Loucy (cell line): ENCODE results near the gene FLVCR1.

ENCODE experiments used
- EZH2phosphoT487 ChIP-seq: fragments of 200-600 bp; IDR thresholded peaks from 2 replicates; pipeline ENCODE4 v1.6.1; 2018; ENCODE audit warnings: antibody characterized with exemption, mild to moderate bottlenecking, moderate library complexity, borderline replicate concordance
- TF ChIP-seq, protein P1 (sequence below): fragments of 200-600 bp; sonication (generic); conservative IDR thresholded peaks from 2 replicates; pipeline ENCODE4 v1.5.1; 2014; ENCODE audit warnings: mild to moderate bottlenecking, antibody characterized with exemption, low read length

DNA sequence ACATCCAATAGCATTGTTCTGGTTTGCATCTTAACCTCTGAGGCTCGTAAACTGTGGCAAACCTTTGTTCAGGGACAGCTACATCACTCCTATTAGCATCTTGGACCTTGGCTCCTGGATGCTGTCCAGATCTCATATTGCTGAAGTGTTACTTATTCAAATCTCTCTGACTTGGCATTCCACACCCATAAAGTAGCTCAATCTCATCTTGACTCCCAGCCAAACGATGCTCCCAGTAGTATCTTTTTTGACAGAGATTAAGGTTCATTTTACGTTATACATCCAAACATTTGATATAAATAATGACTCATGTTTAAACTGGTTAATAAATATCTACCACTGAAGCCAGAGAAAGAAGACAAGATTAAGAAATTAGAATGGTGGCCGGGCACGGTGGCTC lies 4.4 kb upstream of the FLVCR1 start:
- TF ChIP-seq, protein P1, sequence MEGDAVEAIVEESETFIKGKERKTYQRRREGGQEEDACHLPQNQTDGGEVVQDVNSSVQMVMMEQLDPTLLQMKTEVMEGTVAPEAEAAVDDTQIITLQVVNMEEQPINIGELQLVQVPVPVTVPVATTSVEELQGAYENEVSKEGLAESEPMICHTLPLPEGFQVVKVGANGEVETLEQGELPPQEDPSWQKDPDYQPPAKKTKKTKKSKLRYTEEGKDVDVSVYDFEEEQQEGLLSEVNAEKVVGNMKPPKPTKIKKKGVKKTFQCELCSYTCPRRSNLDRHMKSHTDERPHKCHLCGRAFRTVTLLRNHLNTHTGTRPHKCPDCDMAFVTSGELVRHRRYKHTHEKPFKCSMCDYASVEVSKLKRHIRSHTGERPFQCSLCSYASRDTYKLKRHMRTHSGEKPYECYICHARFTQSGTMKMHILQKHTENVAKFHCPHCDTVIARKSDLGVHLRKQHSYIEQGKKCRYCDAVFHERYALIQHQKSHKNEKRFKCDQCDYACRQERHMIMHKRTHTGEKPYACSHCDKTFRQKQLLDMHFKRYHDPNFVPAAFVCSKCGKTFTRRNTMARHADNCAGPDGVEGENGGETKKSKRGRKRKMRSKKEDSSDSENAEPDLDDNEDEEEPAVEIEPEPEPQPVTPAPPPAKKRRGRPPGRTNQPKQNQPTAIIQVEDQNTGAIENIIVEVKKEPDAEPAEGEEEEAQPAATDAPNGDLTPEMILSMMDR: no peak
- TF ChIP-seq EZH2phosphoT487: no peak
